Activated CD4-positive, alpha-beta T cell treated with anti-CD3 and anti-CD28 coated beads for 36 hours (primary cell): ENCODE measurements around the gene IL12A. TPM values are rescaled to one million over a fixed set of nuclear protein-coding genes. Genes with fewer than 3 reads are reported as not detected.
A peak's percentile ranks its signal among the peaks of the same experiment; 100 is the strongest.

Source experiments
- ATAC-seq: fragments of 200-7000 bp; cut with Tn5 transposase; one replicate; pipeline ENCODE4 v1.10.0; 2021; ENCODE audit warnings: mild to moderate bottlenecking, moderate library complexity
- CTCF ChIA-PET: fragments of 350-600 bp; sonication (Branson Sonifier 250); formaldehyde crosslinking; loops from one replicate; lab custom pipeline; 2021; ENCODE audit warnings: antibody characterized with exemption; lab: Charles Lee
- POLR2A ChIA-PET: fragments of 350-600 bp; sonication (Branson Sonifier 250); formaldehyde crosslinking; loops from one replicate; lab custom pipeline; 2021; ENCODE audit warnings: antibody characterized with exemption, inconsistent platforms; lab: Charles Lee
- DNase-seq: peaks from one replicate; pipeline ENCODE4 v3.0.0-alpha.2; 2020
- H3K27ac Mint-ChIP-seq: one replicate; pipeline ENCODE4 v1.8.0; 2021; ENCODE audit warnings: mixed read lengths
- H3K27me3 Mint-ChIP-seq: one replicate; pipeline ENCODE4 v1.8.0; 2021; ENCODE audit warnings: mixed read lengths
- H3K36me3 Mint-ChIP-seq: one replicate; pipeline ENCODE4 v1.8.0; 2021; ENCODE audit warnings: low read depth, mixed read lengths
- H3K4me1 Mint-ChIP-seq: one replicate; pipeline ENCODE4 v1.8.0; 2021; ENCODE audit warnings: mixed read lengths
- H3K4me3 Mint-ChIP-seq: one replicate; pipeline ENCODE4 v1.8.0; 2021; ENCODE audit warnings: mild to moderate bottlenecking, moderate library complexity, mixed read lengths
- H3K9me3 Mint-ChIP-seq: one replicate; pipeline ENCODE4 v1.8.0; 2021; ENCODE audit warnings: low read depth, mixed read lengths
- intact Hi-C, 2 experiments: fragments of 100-400 bp; cut with DNase I in 1 of 2; cut with micrococcal nuclease in 1 of 2; formaldehyde crosslinking; loops; one replicate each; pipeline versions ENCODE4 v1.14.2 to v1.15.1; 2022 to 2024; cut with DNase I, micrococcal nuclease
- total RNA-seq, 2 experiments: library from RNA; stranded (reverse); gene quantifications; one replicate each; pipeline ENCODE4 v1.2.3, GENCODE V29; 2021

IL12A gene
- total RNA-seq, 2 experiments from 2014 or later = not detected

DNA sequence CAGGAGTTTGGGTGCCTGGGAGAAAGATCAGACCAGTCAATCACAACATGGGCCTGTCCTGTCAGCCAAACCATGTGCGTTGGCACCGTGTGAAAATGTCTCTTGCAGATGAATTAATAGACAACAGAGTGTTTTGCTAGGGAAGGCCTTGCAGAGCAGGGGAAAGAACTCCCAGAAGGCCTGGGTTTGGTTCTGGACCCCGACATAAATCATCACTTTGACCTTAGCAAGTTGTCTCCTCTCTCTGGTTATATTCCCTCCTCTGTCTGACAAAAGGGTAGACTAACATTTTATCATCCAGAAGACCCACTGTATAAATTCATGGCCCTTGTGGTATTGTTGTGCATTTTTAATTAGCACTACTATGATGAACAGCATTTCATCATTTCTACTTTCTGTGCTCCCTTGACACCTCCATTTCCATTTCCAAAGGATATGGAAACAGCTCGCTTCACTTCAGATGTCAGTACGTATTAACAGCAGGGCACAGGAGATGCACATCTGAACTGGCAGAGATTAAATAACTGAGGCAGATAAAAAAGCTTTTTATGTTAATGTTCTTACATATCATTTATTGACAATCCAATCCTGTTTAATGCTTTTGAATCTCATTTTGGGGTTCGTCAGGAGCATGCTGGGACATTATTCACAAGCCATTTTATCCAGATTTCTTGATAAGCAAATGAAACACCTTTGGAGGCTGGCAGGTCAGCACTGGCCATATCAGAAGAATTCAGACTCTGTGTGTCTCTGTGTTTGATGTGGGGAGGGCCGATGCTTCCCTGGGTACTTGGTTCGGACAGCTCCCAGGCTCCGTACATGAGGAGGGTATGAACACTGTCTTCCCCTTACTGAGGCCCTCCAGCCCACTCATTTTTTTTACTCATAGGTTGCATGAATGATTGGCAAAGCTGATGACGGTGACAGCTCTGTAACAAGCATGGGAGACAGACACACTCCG is 28.2 kb upstream of the IL12A start:
- CTCF ChIA-PET = interaction anchor here (0.9 kb wide), 1 partner anchor 31 kb away, joined by 3 read pairs; no protein-coding TSS in a partner anchor
- no peak for DNase-seq
- no peaks in the 10 kb centered on the region for H3K36me3 Mint-ChIP-seq
- ATAC-seq = no peak
- peaks cover 13% of the 10 kb centered on the region for H3K27me3 Mint-ChIP-seq
- peaks cover 4% of the 10 kb centered on the region for H3K9me3 Mint-ChIP-seq
- no peak overlapping the region for H3K4me3 Mint-ChIP-seq
- H3K27ac Mint-ChIP-seq = no peak overlapping the region
- intact Hi-C loops = no loop called here
- POLR2A ChIA-PET = no interaction called here
- H3K4me1 Mint-ChIP-seq = peaks cover 6% of the 10 kb centered on the region

DNA sequence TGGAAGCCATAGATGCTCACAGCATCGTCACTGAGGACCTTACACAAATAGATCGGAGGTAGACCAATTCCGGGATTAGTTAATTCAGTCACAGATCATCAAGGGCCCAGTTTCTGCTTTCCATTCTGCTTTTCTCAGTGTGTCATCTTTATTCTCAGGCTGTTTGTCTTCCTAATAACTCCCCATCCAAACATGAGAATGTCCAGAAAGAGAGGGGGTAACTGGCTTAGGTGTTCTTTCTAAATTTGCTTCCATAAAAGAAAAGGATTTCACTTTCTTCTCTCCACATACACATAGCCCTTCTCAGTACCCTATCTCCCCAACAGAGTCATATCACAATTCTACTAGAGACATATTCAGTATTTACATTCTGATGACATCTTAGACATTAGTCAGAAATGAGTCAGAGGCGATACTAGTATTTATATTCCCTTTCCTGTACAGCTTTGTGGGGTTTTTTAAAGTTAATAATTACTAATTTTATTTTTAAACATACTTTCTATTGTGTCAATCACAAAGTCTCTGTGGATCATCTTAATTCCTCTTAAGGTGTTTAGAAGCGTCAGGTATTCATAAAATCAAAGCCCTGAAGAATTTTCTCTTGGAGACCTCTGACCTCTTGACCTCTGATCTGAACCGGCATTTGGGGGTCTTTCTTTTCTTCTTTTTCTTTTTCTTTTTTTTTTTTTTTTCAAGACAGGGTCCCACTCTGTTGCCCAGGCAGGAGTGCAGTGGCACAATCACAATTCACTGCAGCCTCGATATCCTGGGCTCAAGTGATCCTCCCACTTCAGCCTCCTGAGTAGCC is 24.3 kb upstream of the IL12A start:
- ATAC-seq = peak; percentile 91
- H3K36me3 Mint-ChIP-seq = no peaks in the 10 kb centered on the region
- H3K9me3 Mint-ChIP-seq = no peaks in the 10 kb centered on the region
- POLR2A ChIA-PET = no interaction called here
- CTCF ChIA-PET = no interaction called here
- DNase-seq = no peak
- intact Hi-C loops = no loop called here
- H3K4me1 Mint-ChIP-seq = peaks cover 2% of the 10 kb centered on the region
- no peak overlapping the region for H3K4me3 Mint-ChIP-seq
- H3K27ac Mint-ChIP-seq = no peak overlapping the region
- peaks cover 2% of the 10 kb centered on the region for H3K27me3 Mint-ChIP-seq

DNA sequence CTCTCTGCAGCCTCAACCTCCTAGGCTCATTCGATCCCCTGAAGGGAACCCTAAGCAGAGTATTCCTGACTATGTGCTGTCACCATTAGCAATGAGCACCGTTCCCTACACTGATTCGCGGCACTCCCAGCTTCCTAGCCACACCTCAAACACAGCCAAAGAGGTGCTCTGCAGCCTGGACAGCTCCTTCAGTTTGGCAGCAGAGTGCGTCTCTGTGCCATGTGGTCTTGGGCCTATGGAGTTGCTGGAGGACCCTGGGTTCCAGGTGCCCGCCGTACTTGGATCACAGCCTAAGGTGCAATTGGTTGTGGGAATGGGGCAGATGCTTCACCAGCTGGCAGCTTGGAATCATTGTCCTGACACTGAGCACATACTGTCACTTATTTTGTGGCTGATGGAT is 17.3 kb upstream of the IL12A start:
- ChIA-PET POLR2A (no interaction called here), CTCF (interaction anchor here (0.6 to 1.1 kb wide), 3 partner anchors 17 to 54 kb away, joined by 3 read pairs; no protein-coding TSS in a partner anchor)
- Mint-ChIP-seq H3K27ac (no peak overlapping the region), H3K36me3 (no peaks in the 10 kb centered on the region), H3K27me3 (peaks cover 15% of the 10 kb centered on the region), H3K4me3 (no peak overlapping the region), H3K9me3 (no peaks in the 10 kb centered on the region), H3K4me1 (no peaks in the 10 kb centered on the region)
- intact Hi-C loops = no loop called here
- DNase-seq (no peak), ATAC-seq (no peak)

DNA sequence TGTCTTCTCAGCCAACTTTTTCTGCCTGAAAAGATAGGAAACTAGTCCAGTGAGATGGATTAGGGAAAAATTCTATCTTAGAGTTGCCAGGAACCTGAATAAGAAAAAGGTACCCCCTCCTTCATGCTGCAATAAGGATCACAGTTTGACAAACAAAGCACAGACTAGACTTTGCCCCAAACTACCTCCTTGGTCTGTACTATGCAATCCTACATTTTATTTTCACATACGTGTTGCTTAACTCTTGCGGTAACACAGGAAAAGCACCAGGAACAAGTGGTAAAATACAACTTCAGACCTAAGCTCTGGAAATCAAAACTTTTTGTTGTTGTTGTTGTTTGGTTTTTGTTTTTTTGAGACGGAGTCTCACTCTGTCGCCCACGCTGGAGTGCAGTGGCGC is 11.3 kb upstream of the IL12A start:
- Mint-ChIP-seq H3K9me3 (no peaks in the 10 kb centered on the region), H3K27me3 (peaks cover 22% of the 10 kb centered on the region), H3K4me1 (no peaks in the 10 kb centered on the region), H3K27ac (no peak overlapping the region), H3K36me3 (no peaks in the 10 kb centered on the region), H3K4me3 (no peak overlapping the region)
- POLR2A ChIA-PET = no interaction called here
- DNase-seq (no peak), ATAC-seq (no peak)
- intact Hi-C loops = no loop called here
- CTCF ChIA-PET = interaction anchor here (1.2 kb wide), 1 partner anchor 11 kb away, joined by 3 read pairs; the partner anchor contains the start of gene IL12A

- ChIA-PET POLR2A (no interaction called here), CTCF (no interaction called here)
- no peak overlapping the region for H3K27ac Mint-ChIP-seq
- intact Hi-C loops = no loop called here
- DNase-seq (no peak), ATAC-seq (no peak)
- H3K36me3 Mint-ChIP-seq = no peaks in the 10 kb centered on the region
- H3K4me1 Mint-ChIP-seq = no peaks in the 10 kb centered on the region
- no peaks in the 10 kb centered on the region for H3K9me3 Mint-ChIP-seq
- no peak overlapping the region for H3K4me3 Mint-ChIP-seq
- peaks cover 24% of the 10 kb centered on the region for H3K27me3 Mint-ChIP-seq
These were observed 10.3 kb upstream of the IL12A start for GRCh38 chr3:159978353-159978752.

DNA sequence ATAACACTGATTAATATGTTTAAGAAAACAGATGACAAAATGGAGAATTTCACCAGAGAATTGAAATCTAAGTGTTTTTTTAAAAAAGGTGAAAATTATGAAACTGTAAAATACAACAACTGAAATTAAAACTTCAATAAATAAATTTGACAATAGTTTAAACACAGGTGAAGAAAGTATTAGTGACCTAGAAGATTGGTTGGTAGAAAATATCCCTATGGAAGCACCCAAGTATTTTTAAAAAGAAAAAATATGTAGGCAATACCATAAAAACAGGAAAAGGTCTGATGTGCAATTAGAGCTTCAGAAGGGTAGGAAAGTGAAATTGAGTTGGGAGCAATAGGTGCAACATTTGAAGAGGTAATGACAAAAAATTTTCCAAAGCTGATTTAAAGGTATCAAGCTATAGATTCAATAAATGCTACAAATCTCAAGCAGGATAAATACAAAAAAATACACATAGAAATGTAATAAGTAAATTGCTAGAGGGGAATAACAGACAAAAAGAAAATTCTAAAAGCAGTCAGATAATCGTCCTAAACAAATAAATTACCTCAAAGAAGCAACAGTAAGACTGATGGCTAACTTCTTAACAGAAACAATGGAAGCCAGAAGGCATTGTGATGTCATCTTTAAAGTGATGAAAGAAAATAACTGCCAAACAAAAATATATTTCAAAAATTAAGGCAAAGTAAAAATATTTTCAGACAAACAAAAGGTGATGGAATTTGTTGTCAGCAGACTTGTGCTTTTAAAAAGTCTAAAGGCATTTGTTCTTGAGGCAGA is 9.5 kb upstream of the IL12A start:
- Mint-ChIP-seq H3K27me3 (peaks cover 22% of the 10 kb centered on the region), H3K9me3 (no peaks in the 10 kb centered on the region), H3K36me3 (no peaks in the 10 kb centered on the region), H3K4me3 (no peak overlapping the region), H3K27ac (no peak overlapping the region), H3K4me1 (no peaks in the 10 kb centered on the region)
- ATAC-seq = no peak
- CTCF ChIA-PET = no interaction called here
- no peak for DNase-seq
- intact Hi-C loops = no loop called here
- POLR2A ChIA-PET = interaction anchor here (0.7 kb wide), 1 partner anchor 9 kb away, joined by 3 read pairs; the partner anchor contains the start of gene IL12A

GRCh38 chr3:159982442-159982974 is 6.1 kb upstream of the IL12A start:
- H3K9me3 Mint-ChIP-seq = no peaks in the 10 kb centered on the region
- ChIA-PET POLR2A (no interaction called here), CTCF (interaction anchor here (1.0 to 1.6 kb wide), 2 partner anchors 23 to 97 kb away, joined by 3 read pairs; no protein-coding TSS in a partner anchor)
- ATAC-seq (no peak), DNase-seq (no peak)
- intact Hi-C loops = no loop called here
- H3K27ac Mint-ChIP-seq = no peak overlapping the region
- peaks cover 20% of the 10 kb centered on the region for H3K27me3 Mint-ChIP-seq
- H3K4me1 Mint-ChIP-seq = peaks cover 4% of the 10 kb centered on the region
- no peaks in the 10 kb centered on the region for H3K36me3 Mint-ChIP-seq
- H3K4me3 Mint-ChIP-seq = no peak overlapping the region

- ATAC-seq (peak; percentile 10), DNase-seq (peak; percentile 33)
- Mint-ChIP-seq H3K36me3 (no peaks in the 10 kb centered on the region), H3K4me3 (peak overlapping the region; percentile 52), H3K27me3 (peaks cover 18% of the 10 kb centered on the region), H3K9me3 (no peaks in the 10 kb centered on the region), H3K4me1 (peaks cover 21% of the 10 kb centered on the region), H3K27ac (no peak overlapping the region)
- ChIA-PET CTCF (interaction anchor here (0.6 to 7.1 kb wide), 7 partner anchors 9 to 427 kb away, joined by 3 to 92 read pairs (median 4); no protein-coding TSS in a partner anchor), POLR2A (interaction anchor here (0.7 kb wide), 1 partner anchor 511 kb away, joined by 3 read pairs; no protein-coding TSS in a partner anchor)
- intact Hi-C loops = loop anchor here in 1 of 2 experiments (5.0 kb wide), 1 partner anchor 425 kb away; no protein-coding TSS in a partner anchor
These were observed 1.3 kb upstream of the IL12A start for GRCh38 chr3:159987291-159987711.

DNA sequence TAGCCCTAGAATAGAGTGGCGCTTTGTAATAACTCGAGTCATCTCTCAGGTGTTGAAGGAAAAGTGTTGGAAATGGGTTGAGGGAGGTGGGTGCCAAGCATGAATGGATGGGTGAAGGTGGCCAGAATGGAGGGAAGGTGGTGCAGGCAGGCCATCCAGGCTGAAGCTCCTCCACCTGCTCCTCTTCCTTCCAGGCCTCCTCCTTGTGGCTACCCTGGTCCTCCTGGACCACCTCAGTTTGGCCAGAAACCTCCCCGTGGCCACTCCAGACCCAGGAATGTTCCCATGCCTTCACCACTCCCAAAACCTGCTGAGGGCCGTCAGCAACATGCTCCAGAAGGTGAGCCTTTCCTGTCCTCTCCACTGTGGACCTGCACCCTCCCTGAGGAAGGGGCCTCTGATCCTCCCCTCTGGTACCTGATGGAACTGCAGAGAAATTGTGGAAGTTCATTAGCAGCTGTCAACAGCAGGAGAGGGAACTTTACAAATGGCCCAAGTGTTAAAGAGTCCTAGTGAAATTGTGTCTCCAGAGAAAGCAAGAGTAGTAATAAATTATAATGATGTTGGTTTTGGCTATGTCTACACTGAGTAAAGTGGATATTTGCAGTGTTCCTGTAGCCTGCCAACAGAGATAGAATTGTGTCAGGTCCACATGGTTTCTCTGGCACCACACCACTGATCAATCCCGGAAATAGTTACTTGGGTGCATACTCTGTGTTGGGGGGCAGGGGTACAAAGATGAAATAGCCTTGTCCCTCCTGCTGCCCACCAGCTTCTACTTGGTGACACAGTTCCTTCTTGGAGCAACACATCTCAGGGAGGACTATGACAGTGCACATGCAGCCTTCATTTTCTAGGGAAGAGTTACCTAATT is 1.6 kb downstream of the IL12A start:
- intact Hi-C loops = loop anchor here (2.0 to 5.0 kb wide), 2 partner anchors 17 to 422 kb away; no protein-coding TSS in a partner anchor

More for the DNA sequence above, 1.6 kb downstream of the IL12A start:
- no peak overlapping the region for H3K4me3 Mint-ChIP-seq
- peaks cover 6% of the 10 kb centered on the region for H3K27me3 Mint-ChIP-seq
- no peaks in the 10 kb centered on the region for H3K36me3 Mint-ChIP-seq
- H3K9me3 Mint-ChIP-seq = no peaks in the 10 kb centered on the region
- CTCF ChIA-PET = interaction anchor here (0.5 to 7.1 kb wide), 9 partner anchors 13 to 1201 kb away, joined by 3 to 92 read pairs (median 3); no protein-coding TSS in a partner anchor
- POLR2A ChIA-PET = interaction anchor here (0.6 kb wide), 2 partner anchors 152 to 455 kb away, joined by 3 read pairs; no protein-coding TSS in a partner anchor
- DNase-seq = no peak
- no peak overlapping the region for H3K27ac Mint-ChIP-seq
- H3K4me1 Mint-ChIP-seq = peaks cover 21% of the 10 kb centered on the region
- no peak for ATAC-seq
